BLaER1 treated with 17β-estradiol and CSF1 and Interleukin-3, amounts not matched to agents 10 nM and 100 nM (cell line): Measurements from ENCODE around the gene ADSL.

Source experiments
- H3K27ac ChIP-seq, 11 experiments: shearing (Covaris generic); formaldehyde crosslinking; 2 replicates each; pipeline ENCODE4 v1.8.1; 2022
- H3K27me3 ChIP-seq, 11 experiments: shearing (Covaris generic); formaldehyde crosslinking; 2 replicates each; pipeline ENCODE4 v1.8.1; 2022
- H3K36me3 ChIP-seq, 11 experiments: shearing (Covaris generic); formaldehyde crosslinking; 2 replicates each; pipeline ENCODE4 v1.8.1; 2022
- H3K4me1 ChIP-seq, 10 experiments: shearing (Covaris generic); formaldehyde crosslinking; 2 replicates each; pipeline ENCODE4 v1.8.1; 2022
- H3K4me2 ChIP-seq, 11 experiments: shearing (Covaris generic); formaldehyde crosslinking; 2 replicates each; pipeline ENCODE4 v1.8.1; 2022
- H3K4me3 ChIP-seq, 10 experiments: shearing (Covaris generic); formaldehyde crosslinking; 2 replicates each; pipeline ENCODE4 v1.8.1; 2022
- H3K9ac ChIP-seq, 11 experiments: shearing (Covaris generic); formaldehyde crosslinking; 2 replicates each; pipeline ENCODE4 v1.8.1; 2022
- H3K9me3 ChIP-seq, 11 experiments: shearing (Covaris generic); formaldehyde crosslinking; replicated peaks in 1 of 11; 2 replicates each; pipeline ENCODE4 v1.8.1; 2022
- H4K20me1 ChIP-seq, 11 experiments: shearing (Covaris generic); formaldehyde crosslinking; 2 replicates each; pipeline ENCODE4 v1.8.1; 2022
- Cebpa-rat ChIP-seq, 11 experiments: shearing (Covaris generic); IDR thresholded peaks; 2 replicates each; pipeline ENCODE4 v1.8.1; 2022

ADSL gene

DNA sequence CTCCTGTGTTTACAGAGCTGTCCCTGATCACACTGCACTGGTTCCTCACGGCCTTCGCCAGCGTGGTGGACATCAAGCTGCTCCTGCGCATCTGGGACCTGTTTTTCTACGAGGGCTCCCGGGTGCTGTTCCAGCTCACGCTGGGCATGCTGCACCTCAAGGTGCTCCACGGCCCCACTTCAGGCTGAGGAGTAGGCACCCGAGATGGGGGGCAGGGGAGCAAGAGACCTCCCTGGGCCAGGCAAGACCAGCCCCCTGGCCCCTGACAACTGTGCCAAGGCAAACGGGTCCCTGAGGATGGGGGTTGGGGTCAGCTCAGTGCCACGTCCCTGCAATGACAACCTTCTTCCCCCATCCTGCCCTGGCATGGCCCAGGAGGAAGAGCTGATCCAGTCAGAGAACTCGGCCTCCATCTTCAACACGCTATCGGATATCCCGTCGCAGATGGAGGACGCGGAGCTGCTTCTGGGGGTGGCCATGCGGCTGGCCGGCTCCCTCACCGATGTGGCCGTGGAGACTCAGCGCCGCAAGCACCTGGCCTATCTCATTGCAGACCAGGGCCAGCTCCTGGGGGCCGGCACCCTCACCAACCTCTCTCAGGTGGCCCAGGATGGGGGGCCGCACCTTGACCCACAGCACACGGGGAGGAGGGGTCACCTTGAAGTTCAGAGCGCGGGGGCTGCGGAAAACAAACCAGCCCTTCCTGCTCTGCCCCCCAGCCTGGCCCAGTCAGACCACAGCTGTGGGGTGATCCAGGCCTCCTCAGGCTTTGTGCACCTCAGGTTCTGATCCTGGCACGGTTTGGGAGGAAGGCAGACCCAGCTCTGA, 60.0 kb downstream of the ADSL start:
- Histone ChIP-seq H3K27ac (peak overlapping the region in 1 of 11 experiments; percentile 32; a peak in 4 of 22 replicates), H3K27me3 (no peaks in the 10 kb centered on the region), H3K9me3 (no peaks in the 10 kb centered on the region), H3K36me3 (peaks cover 97 to 100% (median 100%) of the 10 kb centered on the region in 11 experiments), H3K4me2 (no peak overlapping the region), H3K9ac (no peak overlapping the region), H3K4me3 (no peak overlapping the region), H3K4me1 (peaks cover 13 to 62% (median 41%) of the 10 kb centered on the region in 10 experiments), H4K20me1 (peaks cover 0 to 84% (median 44%) of the 10 kb centered on the region in 11 experiments; a peak in 17 of 22 replicates)
- TF ChIP-seq Cebpa-rat (IDR thresholded peaks at IDR 0.05) = no peak

DNA sequence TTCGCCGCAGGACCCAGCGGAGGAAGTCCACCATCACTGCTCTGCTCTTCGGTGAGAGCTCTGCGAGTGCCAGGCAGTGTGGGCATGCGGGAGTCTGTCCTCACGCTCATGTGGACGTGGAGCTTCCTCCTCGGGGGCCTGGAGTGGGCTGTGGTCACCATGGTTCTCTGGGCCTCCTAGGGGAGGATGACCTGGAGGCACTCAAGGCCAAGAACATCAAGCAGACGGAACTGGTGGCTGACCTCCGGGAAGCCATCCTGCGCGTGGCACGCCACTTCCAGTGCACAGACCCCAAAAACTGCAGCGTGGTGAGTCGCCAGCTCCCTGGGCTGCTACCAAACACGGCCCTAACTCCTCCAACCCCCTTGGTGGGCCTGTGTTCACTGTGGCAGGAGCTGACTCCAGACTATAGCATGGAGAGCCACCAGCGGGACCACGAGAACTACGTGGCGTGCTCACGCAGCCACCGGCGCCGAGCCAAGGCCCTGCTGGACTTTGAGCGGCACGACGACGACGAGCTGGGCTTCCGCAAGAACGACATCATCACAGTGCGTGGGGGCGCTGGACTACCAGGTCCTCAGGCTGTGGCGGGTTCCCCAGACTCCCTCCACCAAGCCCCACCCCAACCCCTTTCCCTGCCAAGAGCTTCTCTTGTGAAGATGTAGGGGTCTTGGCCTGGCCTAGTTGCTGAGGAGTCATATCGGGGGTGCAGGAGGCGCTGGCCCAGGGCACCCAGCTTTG, 60.9 kb downstream of the ADSL start:
- Histone ChIP-seq H4K20me1 (peaks cover 0 to 93% (median 44%) of the 10 kb centered on the region in 11 experiments; a peak in 17 of 22 replicates), H3K4me1 (peaks cover 14 to 62% (median 35%) of the 10 kb centered on the region in 10 experiments), H3K27ac (0 out of 22 replicates have a peak overlapping the region, but pooled peaks of 1 of the 11 experiments have one; percentile 26), H3K36me3 (peaks cover 95 to 100% (median 98%) of the 10 kb centered on the region in 11 experiments), H3K27me3 (no peaks in the 10 kb centered on the region), H3K9ac (no peak overlapping the region; a peak in 1 of 22 replicates), H3K4me3 (no peak overlapping the region), H3K4me2 (no peak overlapping the region), H3K9me3 (no peaks in the 10 kb centered on the region)
- TF ChIP-seq Cebpa-rat (IDR thresholded peaks at IDR 0.05) = no peak

DNA sequence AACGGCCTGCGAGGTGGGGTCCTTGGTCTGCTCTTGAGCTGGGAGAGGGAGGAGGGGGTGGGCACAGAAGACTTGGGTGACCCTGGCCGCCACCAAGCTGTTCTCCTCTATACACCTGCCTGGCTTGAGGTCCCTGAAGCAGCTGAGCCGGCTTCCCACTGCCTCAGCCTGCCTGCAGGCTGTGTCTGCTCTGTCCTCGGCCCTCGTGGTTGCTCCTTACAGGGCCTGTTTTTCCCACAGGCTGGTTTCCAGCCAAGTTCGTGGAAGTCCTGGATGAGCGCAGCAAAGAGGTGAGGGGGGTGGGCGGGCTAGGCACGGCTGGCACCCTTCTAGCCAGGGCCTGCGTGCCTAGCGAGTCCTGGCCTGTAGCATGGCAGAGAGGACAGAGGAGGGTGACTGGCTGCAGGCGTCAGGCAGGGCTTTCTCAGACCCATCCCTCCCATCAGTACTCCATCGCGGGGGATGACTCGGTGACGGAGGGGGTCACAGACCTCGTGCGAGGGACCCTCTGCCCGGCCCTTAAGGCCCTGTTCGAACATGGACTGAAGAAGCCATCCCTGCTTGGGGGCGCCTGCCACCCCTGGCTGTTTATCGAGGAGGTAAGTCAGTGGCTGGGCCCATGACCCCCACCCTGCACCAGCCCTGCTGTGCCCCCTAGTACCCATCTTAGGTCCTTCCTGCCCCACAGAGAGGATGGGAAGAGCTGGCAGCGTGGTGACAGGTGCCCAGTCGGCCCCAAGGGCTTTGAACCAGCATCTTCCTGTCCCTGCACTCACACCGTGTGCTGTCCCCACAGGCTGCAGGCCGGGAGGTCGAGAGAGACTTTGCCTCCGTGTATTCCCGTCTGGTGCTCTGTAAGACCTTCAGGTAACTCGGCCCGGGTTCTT, 61.8 kb downstream of the ADSL start:
- peaks cover 89 to 99% (median 92%) of the 10 kb centered on the region in 11 experiments for H3K36me3 ChIP-seq
- H3K27me3 ChIP-seq = no peaks in the 10 kb centered on the region
- no peak for TF ChIP-seq Cebpa-rat (IDR thresholded peaks at IDR 0.05)
- H3K4me3 ChIP-seq = no peak overlapping the region
- H3K4me1 ChIP-seq = peaks cover 20 to 64% (median 41%) of the 10 kb centered on the region in 10 experiments
- H4K20me1 ChIP-seq = peaks cover 0 to 93% (median 44%) of the 10 kb centered on the region in 11 experiments; a peak in 17 of 22 replicates
- no peaks in the 10 kb centered on the region for H3K9me3 ChIP-seq
- peak overlapping the region in 5 of 11 experiments; percentile 17 to 61 (median 47); a peak in 8 of 22 replicates for H3K4me2 ChIP-seq
- H3K9ac ChIP-seq = peak overlapping the region in 3 of 11 experiments; percentile 1 to 36 (median 33); a peak in 3 of 22 replicates
- H3K27ac ChIP-seq = peak overlapping the region in 4 of 11 experiments; percentile 19 to 25 (median 22); a peak in 6 of 22 replicates

DNA sequence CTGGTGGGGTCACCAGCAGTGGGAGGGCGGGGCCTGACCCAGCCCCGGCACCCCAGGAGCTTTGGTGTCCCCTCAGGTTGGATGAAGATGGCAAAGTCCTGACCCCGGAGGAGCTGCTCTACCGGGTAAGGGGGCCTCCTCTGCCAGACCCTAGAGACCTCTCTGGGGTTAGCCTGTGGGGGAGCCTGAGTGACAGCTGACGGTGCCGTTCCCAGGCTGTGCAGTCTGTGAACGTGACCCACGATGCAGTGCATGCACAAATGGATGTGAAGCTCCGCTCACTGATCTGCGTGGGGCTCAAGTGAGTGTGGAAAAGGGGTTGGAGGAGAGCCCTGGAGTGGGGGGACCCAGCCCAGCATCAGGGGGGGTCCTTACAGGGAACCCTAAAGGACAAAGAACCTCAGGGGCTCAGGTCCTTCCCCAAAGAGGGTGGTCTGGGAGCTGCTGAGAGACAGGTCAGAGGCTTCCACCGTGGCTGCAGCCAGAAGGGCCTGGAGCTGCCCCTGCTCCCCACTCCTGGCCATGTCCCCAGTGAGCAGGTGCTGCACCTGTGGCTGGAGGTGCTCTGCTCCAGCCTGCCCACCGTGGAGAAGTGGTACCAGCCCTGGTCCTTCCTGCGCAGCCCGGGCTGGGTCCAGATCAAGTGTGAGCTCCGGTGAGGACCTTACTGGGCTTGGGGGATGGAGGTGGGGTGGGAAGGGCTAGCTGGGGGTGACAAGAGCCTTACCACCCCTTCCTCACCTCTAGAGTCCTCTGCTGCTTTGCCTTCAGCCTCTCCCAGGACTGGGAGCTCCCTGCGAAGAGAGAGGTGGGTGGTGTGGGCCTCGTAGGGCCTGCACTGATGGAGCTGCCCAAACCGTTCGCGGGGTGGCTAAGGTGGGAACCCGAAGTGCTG, 62.7 kb downstream of the ADSL start:
- H3K4me3 ChIP-seq = no peak overlapping the region
- peak overlapping the region in 5 of 11 experiments; percentile 2 to 25 (median 20); a peak in 4 of 22 replicates for H3K27ac ChIP-seq

DNA sequence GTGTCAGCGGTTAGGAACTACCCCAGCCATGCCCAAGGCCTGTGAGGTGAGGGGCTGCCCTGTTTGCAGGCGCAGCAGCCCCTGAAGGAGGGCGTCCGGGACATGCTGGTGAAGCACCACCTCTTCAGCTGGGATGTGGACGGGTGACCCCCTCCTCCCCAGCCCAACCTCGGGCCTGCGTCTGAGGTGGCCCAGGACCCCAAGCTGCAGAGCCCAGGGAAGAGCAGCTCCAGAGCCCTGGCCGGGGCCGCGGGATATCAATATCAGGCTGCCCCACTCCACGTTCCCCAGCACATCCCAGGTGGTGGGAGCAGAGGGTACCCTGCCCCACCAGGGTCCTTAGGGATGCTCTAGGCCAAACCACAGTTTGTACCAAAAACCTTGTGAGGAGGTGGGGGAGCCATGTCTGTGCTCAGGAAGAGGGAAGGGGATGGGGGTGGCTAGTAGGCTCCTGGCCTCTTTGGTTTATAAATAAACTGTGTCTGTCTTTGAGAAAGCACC, 63.4 kb downstream of the ADSL start:
- Histone ChIP-seq H3K4me3 (no peak overlapping the region), H3K27ac (peak overlapping the region in 5 of 11 experiments; percentile 2 to 83 (median 11); a peak in 5 of 22 replicates), H3K4me2 (peak overlapping the region in 5 of 11 experiments; percentile 7 to 26 (median 13); a peak in 3 of 22 replicates), H4K20me1 (peaks cover 6 to 81% (median 35%) of the 10 kb centered on the region in 11 experiments; a peak in 18 of 22 replicates), H3K27me3 (no peaks in the 10 kb centered on the region), H3K36me3 (peaks cover 73 to 99% (median 81%) of the 10 kb centered on the region in 11 experiments), H3K9ac (no peak overlapping the region; a peak in 1 of 22 replicates), H3K9me3 (no peaks in the 10 kb centered on the region), H3K4me1 (peaks cover 36 to 77% (median 57%) of the 10 kb centered on the region in 10 experiments)
- no peak for TF ChIP-seq Cebpa-rat (IDR thresholded peaks at IDR 0.05)

More for the DNA sequence above, 62.7 kb downstream of the ADSL start:
- peak overlapping the region in 6 of 11 experiments; percentile 1 to 61 (median 46); a peak in 9 of 22 replicates for H3K4me2 ChIP-seq
- H3K9me3 ChIP-seq = no peaks in the 10 kb centered on the region
- H3K27me3 ChIP-seq = no peaks in the 10 kb centered on the region
- peaks cover 29 to 70% (median 50%) of the 10 kb centered on the region in 10 experiments for H3K4me1 ChIP-seq
- peak overlapping the region in 3 of 11 experiments; percentile 1 to 36 (median 33); a peak in 2 of 22 replicates for H3K9ac ChIP-seq
- peaks cover 2 to 85% (median 41%) of the 10 kb centered on the region in 11 experiments; a peak in 18 of 22 replicates for H4K20me1 ChIP-seq
- no peak for TF ChIP-seq Cebpa-rat (IDR thresholded peaks at IDR 0.05)
- H3K36me3 ChIP-seq = peaks cover 80 to 99% (median 85%) of the 10 kb centered on the region in 11 experiments

DNA sequence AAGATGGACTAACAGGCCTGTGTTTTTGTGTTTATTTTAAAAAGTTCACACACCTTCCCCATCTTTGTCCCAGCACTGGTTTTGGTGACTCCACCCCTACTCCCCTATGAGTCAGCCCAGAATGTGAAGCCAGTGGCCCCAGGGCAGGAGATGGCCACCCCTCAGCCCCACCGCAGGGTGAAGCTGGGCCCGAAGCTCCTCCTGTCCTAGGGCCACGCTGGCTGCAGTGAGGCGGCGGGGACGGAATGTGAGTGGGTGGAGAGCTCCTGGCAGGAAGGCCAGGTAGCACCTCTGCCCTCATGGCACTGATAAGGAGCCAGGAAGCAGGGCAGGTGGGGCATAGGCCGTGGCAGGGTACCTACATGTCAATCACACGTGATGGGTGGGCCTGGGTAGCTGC, 64.0 kb downstream of the ADSL start:
- Histone ChIP-seq H3K27ac (peak overlapping the region in 5 of 11 experiments; percentile 7 to 83 (median 15); a peak in 5 of 22 replicates), H3K9me3 (no peaks in the 10 kb centered on the region), H3K4me2 (peak overlapping the region in 6 of 11 experiments; percentile 7 to 26 (median 12); a peak in 2 of 22 replicates), H3K27me3 (no peaks in the 10 kb centered on the region), H3K9ac (no peak overlapping the region), H3K4me3 (no peak overlapping the region), H3K4me1 (peaks cover 42 to 81% (median 62%) of the 10 kb centered on the region in 10 experiments), H4K20me1 (peaks cover 11 to 81% (median 37%) of the 10 kb centered on the region in 11 experiments; a peak in 18 of 22 replicates), H3K36me3 (peaks cover 67 to 98% (median 76%) of the 10 kb centered on the region in 11 experiments)
- TF ChIP-seq Cebpa-rat (IDR thresholded peaks at IDR 0.05) = no peak
